Ovary (tissue), 9 donors: Measurements from ENCODE around the gene MAP3K2. TPM values are rescaled to one million over a fixed set of nuclear protein-coding genes. Genes with fewer than 3 reads are reported as not detected.

ENCODE experiments used
- DNase-seq, 5 donors: peaks; one replicate each; pipeline ENCODE4 v3.0.0-alpha.2; 2019 to 2020
- H3K27ac ChIP-seq, 2 donors: fragments of 200-600 bp; one replicate each; pipeline versions ENCODE4 v1.5.1 to v1.8.0; 2019 to 2022
- H3K27me3 ChIP-seq: fragments of 200-600 bp; one replicate; pipeline ENCODE4 v1.8.0; 2022
- H3K36me3 ChIP-seq: fragments of 200-600 bp; sonication (generic); one replicate; pipeline ENCODE4 v1.5.1; 2019
- H3K4me1 ChIP-seq: one replicate; pipeline ENCODE4 v1.8.1; 2013; ENCODE audit warnings: mild to moderate bottlenecking, moderate library complexity; ENCODE audit not compliant: insufficient read depth
- H3K4me3 ChIP-seq: fragments of 200-600 bp; sonication (generic); one replicate; pipeline ENCODE4 v1.5.1; 2017
- H3K9me3 ChIP-seq, 2 donors: fragments of 200-600 bp in 1 of 2; sonication (generic) in 1 of 2; one replicate each; pipeline versions ENCODE4 v1.5.1 to v1.8.1; 2013 to 2019; ENCODE audit warnings: mild to moderate bottlenecking in 1 of 2, moderate library complexity in 1 of 2
- EP300 ChIP-seq: sonication (generic); formaldehyde crosslinking; IDR thresholded peaks from one replicate; pipeline ENCODE4 v1.6.1; 2017; ENCODE audit warnings: antibody characterized with exemption
- POLR2A ChIP-seq: fragments of 450-650 bp; IDR thresholded peaks from one replicate; pipeline ENCODE4 v1.6.1; 2017; ENCODE audit warnings: antibody characterized with exemption, mild to moderate bottlenecking, moderate library complexity
- WGBS, 3 donors: extraction: QIAGEN DNeasy Blood & Tissue Kit in 1 of 3; methylation state at CpG; one replicate each; pipeline versions ENCODE4 v1.1.5 to v1.1.7; 2013 to 2017; 5-methylcytosine and 5-hydroxymethylcytosine counted together
- intact Hi-C, 4 donors: fragments of 100-400 bp; cut with DNase I; formaldehyde crosslinking; loops; one replicate each; pipeline versions ENCODE4 v1.11.0 to v1.15.1; 2022 to 2023
- polyA plus RNA-seq, 2 donors: library from polyadenylated mRNA; stranded (reverse); fragments of 200-250 nt in 1 of 2; fragments of 350-450 nt in 1 of 2; fragmentation: Illumina TruSeq in 1 of 2; extraction: RNeasy Lipid Tissue Mini Kit (QIAGEN cat#74804) in 1 of 2; gene quantifications; one replicate each; pipeline ENCODE4 v1.2.3, GENCODE V29; 2013 to 2014
- total RNA-seq, 7 donors: library from RNA; depleted of rRNA in 2 of 7; stranded (reverse); fragments of >200 nt in 2 of 7; fragmentation: NEBNext Ultra II Directional in 3 of 7; extraction: Animal tissue kit (Norgen Biotek cat#: 25700) in 3 of 7; gene quantifications; one replicate each; pipeline versions ENCODE4 v1.1.0 to v1.2.4, GENCODE V29; 2016 to 2023
- TF ChIP-seq, protein P1 (sequence below), 3 donors: fragments of 450-650 bp in 2 of 3; fragments of 200-600 bp in 1 of 3; IDR thresholded peaks; one replicate each; pipeline versions ENCODE4 v1.5.1 to v1.8.0; 2016 to 2022; ENCODE audit warnings: antibody characterized with exemption in 3 of 3, mild to moderate bottlenecking in 1 of 3
- donor health status: DM: no; HTN: no; CAD: no; lungs with moderate emphysema.
- donor health status: DM: no; HTN: no; CAD: no.
- donor health status: Bipolar disorder and iron deficiency.
- donor health status: DM: yes; HTN: yes; CAD: no.
- donor health status: DM: no; HTN: no; CAD: no.
- donor health status: DM: yes; HTN: yes; CAD: no.

Gene MAP3K2
- total and polyA plus RNA-seq, 9 donors, result 7.2 to 78.4 (median 55.8) TPM

DNA sequence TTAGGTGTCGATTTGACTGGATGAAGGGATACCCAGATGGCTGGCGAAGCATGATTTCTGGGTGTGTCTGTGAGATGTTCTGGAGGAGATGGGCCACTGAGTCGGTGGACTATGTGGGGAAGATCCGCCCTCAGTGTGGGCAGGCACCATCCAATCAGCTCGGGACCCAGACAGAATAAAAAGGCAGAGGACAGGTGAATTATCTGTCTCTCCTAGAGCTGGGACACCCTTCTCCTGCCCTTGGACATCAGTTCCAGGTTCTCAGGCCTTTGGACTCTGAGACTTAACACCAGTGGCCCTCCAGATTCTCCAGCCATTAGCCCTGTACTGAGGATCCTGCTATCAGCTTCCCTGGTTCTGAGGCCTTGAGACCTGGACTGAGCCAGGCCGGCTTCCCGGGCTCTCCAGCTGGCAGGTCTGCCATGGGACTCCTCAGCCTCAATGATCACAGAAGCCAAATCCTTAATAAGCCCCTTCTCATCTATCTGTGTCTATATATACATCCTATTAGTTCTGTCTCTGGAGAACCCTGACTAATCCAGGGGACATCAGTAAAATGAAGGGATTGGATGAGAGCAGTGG, 42.2 kb upstream of the MAP3K2 start:
- no peak for TF ChIP-seq EP300
- TF ChIP-seq POLR2A, result no peak
- TF ChIP-seq, protein P1, sequence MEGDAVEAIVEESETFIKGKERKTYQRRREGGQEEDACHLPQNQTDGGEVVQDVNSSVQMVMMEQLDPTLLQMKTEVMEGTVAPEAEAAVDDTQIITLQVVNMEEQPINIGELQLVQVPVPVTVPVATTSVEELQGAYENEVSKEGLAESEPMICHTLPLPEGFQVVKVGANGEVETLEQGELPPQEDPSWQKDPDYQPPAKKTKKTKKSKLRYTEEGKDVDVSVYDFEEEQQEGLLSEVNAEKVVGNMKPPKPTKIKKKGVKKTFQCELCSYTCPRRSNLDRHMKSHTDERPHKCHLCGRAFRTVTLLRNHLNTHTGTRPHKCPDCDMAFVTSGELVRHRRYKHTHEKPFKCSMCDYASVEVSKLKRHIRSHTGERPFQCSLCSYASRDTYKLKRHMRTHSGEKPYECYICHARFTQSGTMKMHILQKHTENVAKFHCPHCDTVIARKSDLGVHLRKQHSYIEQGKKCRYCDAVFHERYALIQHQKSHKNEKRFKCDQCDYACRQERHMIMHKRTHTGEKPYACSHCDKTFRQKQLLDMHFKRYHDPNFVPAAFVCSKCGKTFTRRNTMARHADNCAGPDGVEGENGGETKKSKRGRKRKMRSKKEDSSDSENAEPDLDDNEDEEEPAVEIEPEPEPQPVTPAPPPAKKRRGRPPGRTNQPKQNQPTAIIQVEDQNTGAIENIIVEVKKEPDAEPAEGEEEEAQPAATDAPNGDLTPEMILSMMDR (IDR thresholded peaks at IDR 0.05), result no peak
- WGBS, 3 donors, result 91 to 96% (median 94%) methylated on average over 7 of the region's 7 CpGs
- H3K27me3 ChIP-seq, result no peaks in the 10 kb centered on the region
- H3K27ac ChIP-seq, result no peak overlapping the region
- H3K4me3 ChIP-seq, result no peak overlapping the region
- intact Hi-C loops, result no loop called here
- no peaks in the 10 kb centered on the region for H3K36me3 ChIP-seq
- H3K4me1 ChIP-seq, result no peaks in the 10 kb centered on the region
- DNase-seq, result no peak
- no peaks in the 10 kb centered on the region for H3K9me3 ChIP-seq

DNA sequence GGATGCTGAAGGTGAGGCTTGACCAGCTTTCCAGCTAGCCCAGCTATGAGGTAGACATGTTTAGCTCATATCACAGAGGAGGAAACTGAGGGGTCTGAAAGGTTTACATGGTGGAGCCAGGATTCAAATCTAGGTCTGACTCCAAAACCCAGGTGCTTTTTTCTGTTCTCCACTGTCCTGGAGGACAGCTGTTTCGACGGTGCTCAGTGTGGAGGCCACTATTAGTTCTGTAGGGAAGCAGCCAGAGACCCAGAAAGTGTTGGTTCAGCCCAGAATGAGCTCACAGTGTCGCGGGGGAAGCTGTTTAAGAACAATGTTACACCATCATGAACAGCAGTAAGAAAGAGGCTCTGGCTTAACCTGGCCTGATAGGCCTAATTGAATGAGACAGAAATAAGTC, 41.5 kb upstream of the MAP3K2 start:
- TF ChIP-seq POLR2A, result no peak
- TF ChIP-seq EP300, result no peak
- DNase-seq, result no peak
- Histone ChIP-seq H3K27me3 (no peaks in the 10 kb centered on the region), H3K36me3 (no peaks in the 10 kb centered on the region), H3K9me3 (no peaks in the 10 kb centered on the region), H3K4me3 (no peak overlapping the region), H3K4me1 (no peaks in the 10 kb centered on the region), H3K27ac (no peak overlapping the region)
- intact Hi-C loops, result no loop called here
- 83 to 89% (median 88%) methylated on average over 4 of the region's 4 CpGs for WGBS, 3 donors

DNA sequence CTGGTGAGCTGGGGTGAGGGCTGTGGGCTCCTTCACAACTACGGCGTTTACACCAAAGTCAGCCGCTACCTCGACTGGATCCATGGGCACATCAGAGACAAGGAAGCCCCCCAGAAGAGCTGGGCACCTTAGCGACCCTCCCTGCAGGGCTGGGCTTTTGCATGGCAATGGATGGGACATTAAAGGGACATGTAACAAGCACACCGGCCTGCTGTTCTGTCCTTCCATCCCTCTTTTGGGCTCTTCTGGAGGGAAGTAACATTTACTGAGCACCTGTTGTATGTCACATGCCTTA, 41.0 kb upstream of the MAP3K2 start:
- Histone ChIP-seq H3K36me3 (no peaks in the 10 kb centered on the region), H3K9me3 (no peaks in the 10 kb centered on the region), H3K27ac (no peak overlapping the region), H3K4me3 (no peak overlapping the region), H3K27me3 (no peaks in the 10 kb centered on the region), H3K4me1 (no peaks in the 10 kb centered on the region)
- intact Hi-C loops, result no loop called here
- no peak for DNase-seq
- 83 to 91% (median 90%) methylated on average over 6 of the region's 6 CpGs for WGBS, 3 donors
- TF ChIP-seq EP300 (no peak), POLR2A (no peak)
- TF ChIP-seq, protein P1 (IDR thresholded peaks at IDR 0.05), result no peak

DNA sequence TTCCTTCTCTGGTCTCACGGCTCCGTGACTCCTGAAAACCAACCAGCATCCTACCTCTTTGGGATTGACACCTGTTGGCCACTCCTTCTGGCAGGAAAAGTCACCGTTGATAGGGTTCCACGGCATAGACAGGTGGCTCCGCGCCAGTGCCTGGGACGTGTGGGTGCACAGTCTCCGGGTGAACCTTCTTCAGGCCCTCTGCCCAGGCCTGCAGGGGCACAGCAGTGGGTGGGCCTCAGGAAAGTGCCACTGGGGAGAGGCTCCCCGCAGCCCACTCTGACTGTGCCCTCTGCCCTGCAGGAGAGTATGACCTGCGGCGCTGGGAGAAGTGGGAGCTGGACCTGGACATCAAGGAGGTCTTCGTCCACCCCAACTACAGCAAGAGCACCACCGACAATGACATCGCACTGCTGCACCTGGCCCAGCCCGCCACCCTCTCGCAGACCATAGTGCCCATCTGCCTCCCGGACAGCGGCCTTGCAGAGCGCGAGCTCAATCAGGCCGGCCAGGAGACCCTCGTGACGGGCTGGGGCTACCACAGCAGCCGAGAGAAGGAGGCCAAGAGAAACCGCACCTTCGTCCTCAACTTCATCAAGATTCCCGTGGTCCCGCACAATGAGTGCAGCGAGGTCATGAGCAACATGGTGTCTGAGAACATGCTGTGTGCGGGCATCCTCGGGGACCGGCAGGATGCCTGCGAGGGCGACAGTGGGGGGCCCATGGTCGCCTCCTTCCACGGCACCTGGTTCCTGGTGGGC, 40.5 kb upstream of the MAP3K2 start:
- TF ChIP-seq POLR2A, result no peak
- no peak for TF ChIP-seq EP300
- Histone ChIP-seq H3K9me3 (no peaks in the 10 kb centered on the region), H3K4me1 (no peaks in the 10 kb centered on the region), H3K4me3 (no peak overlapping the region), H3K36me3 (no peaks in the 10 kb centered on the region), H3K27ac (no peak overlapping the region), H3K27me3 (no peaks in the 10 kb centered on the region)
- DNase-seq, result peak in 1 of 5 donors; percentile 20
- 93 to 94% (median 94%) methylated on average over 36 of the region's 36 CpGs for WGBS, 3 donors
- intact Hi-C loops, result no loop called here

DNA sequence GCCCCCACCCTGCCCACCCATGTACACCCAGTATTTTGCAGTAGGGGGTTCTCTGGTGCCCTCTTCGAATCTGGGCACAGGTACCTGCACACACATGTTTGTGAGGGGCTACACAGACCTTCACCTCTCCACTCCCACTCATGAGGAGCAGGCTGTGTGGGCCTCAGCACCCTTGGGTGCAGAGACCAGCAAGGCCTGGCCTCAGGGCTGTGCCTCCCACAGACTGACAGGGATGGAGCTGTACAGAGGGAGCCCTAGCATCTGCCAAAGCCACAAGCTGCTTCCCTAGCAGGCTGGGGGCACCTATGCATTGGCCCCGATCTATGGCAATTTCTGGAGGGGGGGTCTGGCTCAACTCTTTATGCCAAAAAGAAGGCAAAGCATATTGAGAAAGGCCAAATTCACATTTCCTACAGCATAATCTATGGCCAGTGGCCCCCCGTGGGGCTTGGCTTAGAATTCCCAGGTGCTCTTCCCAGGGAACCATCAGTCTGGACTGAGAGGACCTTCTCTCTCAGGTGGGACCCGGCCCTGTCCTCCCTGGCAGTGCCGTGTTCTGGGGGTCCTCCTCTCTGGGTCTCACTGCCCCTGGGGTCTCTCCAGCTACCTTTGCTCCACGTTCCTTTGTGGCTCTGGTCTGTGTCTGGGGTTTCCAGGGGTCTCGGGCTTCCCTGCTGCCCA, 39.7 kb upstream of the MAP3K2 start:
- no peak for TF ChIP-seq POLR2A
- TF ChIP-seq EP300, result no peak
- TF ChIP-seq, protein P1 (IDR thresholded peaks at IDR 0.05), result no peak
- Histone ChIP-seq H3K4me3 (no peak overlapping the region), H3K27ac (no peak overlapping the region), H3K9me3 (no peaks in the 10 kb centered on the region), H3K4me1 (no peaks in the 10 kb centered on the region), H3K36me3 (no peaks in the 10 kb centered on the region), H3K27me3 (no peaks in the 10 kb centered on the region)
- DNase-seq, result no peak
- intact Hi-C loops, result no loop called here
- WGBS, 3 donors, result 77 to 84% (median 83%) methylated on average over 7 of the region's 7 CpGs
